K562 (cell line): ENCODE measurements around the gene ANKRD13D. TPM values are rescaled to one million over a fixed set of nuclear protein-coding genes. Genes with fewer than 3 reads are reported as not detected.

Experiments
- ATAC-seq: fragments of 200-7000 bp; cut with Tn5 transposase; 3 replicates; pipeline ENCODE4 v1.9.1; 2020; ENCODE audit warnings: moderate library complexity
- BruUV-seq: library from RNA; stranded (reverse); fragments of 400-500 nt; replicated peaks from 2 replicates; lab custom pipeline; 2021; lab: Mats Ljungman, UMichigan
- CTCF ChIA-PET: fragments of 300-600 bp; formaldehyde crosslinking; extraction: SDS; loops from one replicate; lab custom pipeline; 2021; ENCODE audit warnings: low intra/inter-chr PET ratio; lab: Yijun Ruan, JAX
- POLR2A ChIA-PET: fragments of 300-600, 350-650 bp; sonication (Branson Sonifier 250); formaldehyde crosslinking; extraction: SDS; loops from one replicate; lab custom pipeline; 2021; ENCODE audit warnings: antibody characterized with exemption, inconsistent platforms; lab: Yijun Ruan, JAX
- DNase-seq, 4 experiments: peaks; one replicate each; pipeline versions ENCODE4 v3.0.0 to v3.0.0-alpha.2; 2011 to 2018; ENCODE audit warnings: low spot score in 3 of 4, mixed read lengths in 3 of 4; ENCODE audit errors: extremely low read depth in 1 of 4
- FAIRE-seq: peaks from 2 replicates; lab custom pipeline; 2011; peaks lifted over from hg19 to GRCh38; lab: Jason Lieb, UNC
- H2AFZ ChIP-seq: 2 replicates; pipeline ENCODE4 v1.6.0; 2011; ENCODE audit warnings: low read depth, low read length, control low read depth, inconsistent platforms
- H3K27ac ChIP-seq: fragments of 200-600 bp; 3 replicates; pipeline ENCODE4 v1.8.0; 2011; ENCODE audit warnings: low read depth, mild to moderate bottlenecking, control low read depth, inconsistent platforms, low read length, moderate library complexity, mixed read lengths; ENCODE audit errors: extremely low read depth
- H3K27me3 ChIP-seq, 2 experiments: fragments of 300-600 bp in 1 of 2; 2 replicates in 1 of 2; 3 replicates in 1 of 2; pipeline versions ENCODE4 v1.6.0 to v1.8.0; 2011; ENCODE audit warnings: inconsistent platforms in 2 of 2, low read length in 2 of 2, mild to moderate bottlenecking in 1 of 2, mixed read lengths in 1 of 2, moderate library complexity in 1 of 2; ENCODE audit not compliant: control insufficient read depth in 2 of 2, insufficient read depth in 2 of 2
- H3K36me3 ChIP-seq: fragments of 300-600 bp; 3 replicates; pipeline ENCODE4 v1.8.0; 2011; ENCODE audit warnings: mild to moderate bottlenecking, low read length, inconsistent platforms; ENCODE audit not compliant: control insufficient read depth, insufficient read depth
- H3K4me1 ChIP-seq, 2 experiments: fragments of 200-600 bp in 1 of 2; replicated peaks in 1 of 2; 2 replicates in 1 of 2; 3 replicates in 1 of 2; pipeline versions ENCODE4 v1.5.1 to v1.8.0; 2011; ENCODE audit warnings: inconsistent platforms in 2 of 2, low read length in 2 of 2, mild to moderate bottlenecking in 1 of 2, mixed read lengths in 1 of 2, moderate library complexity in 1 of 2; ENCODE audit not compliant: control insufficient read depth in 2 of 2, insufficient read depth in 2 of 2
- H3K4me2 ChIP-seq: 2 replicates; pipeline ENCODE4 v1.6.1; 2011; ENCODE audit warnings: low read length, control low read depth, inconsistent platforms, mixed read lengths; ENCODE audit not compliant: insufficient read depth
- H3K4me3 ChIP-seq: fragments of 200-600 bp; sonication (generic), shearing (Covaris generic); 2 replicates; pipeline ENCODE4 v1.5.1; 2016; ENCODE audit warnings: control low read depth, inconsistent platforms
- H3K79me2 ChIP-seq: fragments of 200-600 bp; 3 replicates; pipeline ENCODE4 v1.8.0; 2011; ENCODE audit warnings: low read length, inconsistent platforms; ENCODE audit not compliant: control insufficient read depth, insufficient read depth
- H3K9ac ChIP-seq, 2 experiments: 2 replicates each; pipeline versions ENCODE4 v1.6.0 to v1.6.1; 2011; ENCODE audit warnings: low read depth in 2 of 2, low read length in 2 of 2, control low read depth in 1 of 2, inconsistent platforms in 1 of 2, mild to moderate bottlenecking in 1 of 2, mixed read lengths in 1 of 2; ENCODE audit not compliant: insufficient read depth in 1 of 2
- H3K9me1 ChIP-seq: one replicate; pipeline ENCODE4 v1.6.0; 2011; ENCODE audit warnings: inconsistent platforms, mild to moderate bottlenecking, low read length, moderate library complexity; ENCODE audit not compliant: control insufficient read depth, insufficient read depth
- H3K9me3 ChIP-seq: replicated peaks from 2 replicates; pipeline ENCODE4 v1.5.1; 2011; ENCODE audit warnings: low read depth, low read length, inconsistent platforms; ENCODE audit not compliant: control insufficient read depth, insufficient read depth
- H4K20me1 ChIP-seq: replicated peaks from 2 replicates; pipeline ENCODE4 v1.6.1; 2011; ENCODE audit warnings: low read length, inconsistent platforms, mixed read lengths; ENCODE audit not compliant: control insufficient read depth, insufficient read depth
- ADNP ChIP-seq: fragments of 200-800 bp; sonication (Bioruptor generic); IDR thresholded peaks from 2 replicates; pipeline ENCODE4 v1.6.1; 2016; ENCODE audit warnings: missing genetic modification characterization, missing compliant biosample characterization
- ARID1B ChIP-seq: fragments of 450-650 bp; IDR thresholded peaks from 2 replicates; pipeline ENCODE4 v1.6.1; 2016; ENCODE audit warnings: antibody characterized with exemption, mild to moderate bottlenecking, inconsistent platforms
- KAT8 ChIP-seq: fragments of 450-650 bp; IDR thresholded peaks from 2 replicates; pipeline ENCODE4 v1.6.1; 2016; ENCODE audit warnings: low read depth, mild to moderate bottlenecking
- MCM5 ChIP-seq: fragments of 450-650 bp; IDR thresholded peaks from 2 replicates; pipeline ENCODE4 v1.6.1; 2016; ENCODE audit warnings: low read depth
- NCOA2 ChIP-seq, 2 experiments: fragments of 450-650 bp; IDR thresholded peaks; 2 replicates each; pipeline ENCODE4 v1.6.1; 2018; ENCODE audit warnings: mild to moderate bottlenecking in 2 of 2, moderate library complexity in 1 of 2; ENCODE audit not compliant: partially characterized antibody in 2 of 2
- POLR2A ChIP-seq: fragments of 450-650 bp; conservative IDR thresholded peaks from 2 replicates; pipeline ENCODE4 v1.6.1; 2016
- SMARCE1 ChIP-seq: fragments of 450-650 bp; IDR thresholded peaks from 2 replicates; pipeline ENCODE4 v1.7.1; 2016; ENCODE audit warnings: mild to moderate bottlenecking
- TCF3 ChIP-seq: sonication (generic); formaldehyde crosslinking; IDR thresholded peaks from 2 replicates; pipeline ENCODE4 v1.4.0; 2020; ENCODE audit warnings: mild to moderate bottlenecking, missing genetic modification reagents
- TOE1 ChIP-seq, 2 experiments: fragments of 450-650 bp in 1 of 2; sonication (generic) in 1 of 2; formaldehyde crosslinking in 1 of 2; IDR thresholded peaks; 2 replicates each; pipeline versions ENCODE4 v1.7.1 to v1.8.0; 2016 to 2022; ENCODE audit warnings: borderline replicate concordance in 2 of 2, mild to moderate bottlenecking in 2 of 2, antibody characterized with exemption in 1 of 2, inconsistent platforms in 1 of 2, low read depth in 1 of 2, missing genetic modification reagents in 1 of 2, moderate library complexity in 1 of 2
- ZC3H4 ChIP-seq: sonication (generic); formaldehyde crosslinking; IDR thresholded peaks from 2 replicates; pipeline ENCODE4 v1.9.0; 2021; ENCODE audit warnings: missing genetic modification reagents, borderline replicate concordance
- ZFP1 ChIP-seq: fragments of 450-650 bp; formaldehyde crosslinking; IDR thresholded peaks from 2 replicates; pipeline ENCODE4 v1.4.0; 2020; ENCODE audit warnings: mild to moderate bottlenecking, mixed read lengths
- ZNF584 ChIP-seq: fragments of 200-800 bp; sonication (Bioruptor generic); IDR thresholded peaks from 2 replicates; pipeline ENCODE4 v1.6.1; 2016; ENCODE audit warnings: low read depth, mild to moderate bottlenecking, missing genetic modification characterization, missing compliant biosample characterization
- WGBS: fragments of 100-300 bp; shearing (Covaris generic); methylation state at CpG from one replicate; pipeline ENCODE4 v1.1.6; 2016; ENCODE audit warnings: low coverage, mixed read lengths; ENCODE audit not compliant: insufficient coverage; ENCODE audit errors: missing lambda C conversion rate; 5-methylcytosine and 5-hydroxymethylcytosine counted together
- in situ Hi-C: fragments of 300-500 bp; cut with MboI; formaldehyde crosslinking; loops from 4 replicates; pipeline ENCODE4 v1.15.0; 2018; ENCODE audit warnings: inconsistent platforms, mixed read lengths
- intact Hi-C: fragments of 100-400 bp; cut with micrococcal nuclease; formaldehyde crosslinking; loops from 2 replicates; pipeline ENCODE4 v1.14.2; 2022
- polyA plus RNA-seq, 8 experiments: library from polyadenylated mRNA; depleted of rRNA in 4 of 8; stranded (reverse) in 5 of 8; unstranded in 3 of 8; fragments of >200 nt; fragmentation: Nextera tagmentation in 2 of 8; fragmentation: Illumina TruSeq in 1 of 8; extraction: Ambion mirVana in 2 of 8; extraction: Trizol in 1 of 8; gene quantifications; 2 replicates each; pipeline versions ENCODE4 v1.2.1 to v1.2.3, GENCODE V29; 2011 to 2014; ENCODE audit warnings: inconsistent platforms in 1 of 8, missing spikeins in 1 of 8
- total RNA-seq, 7 experiments: library from RNA; depleted of rRNA in 6 of 7; stranded (reverse); fragments of >200 nt in 6 of 7; fragmentation: Illumina TruSeq in 2 of 7; extraction: Trizol in 2 of 7; gene quantifications; 2 replicates each; pipeline versions ENCODE4 v1.2.1 to v1.2.3, GENCODE V29; 2011 to 2021; ENCODE audit warnings: low replicate concordance in 1 of 7
- TF ChIP-seq, protein P1 (sequence below): fragments of 450-650 bp; formaldehyde crosslinking; IDR thresholded peaks from 2 replicates; pipeline ENCODE4 v1.4.0; 2020; ENCODE audit warnings: mild to moderate bottlenecking, moderate library complexity
- TF ChIP-seq, protein P2 (sequence below): IDR thresholded peaks from 2 replicates; pipeline ENCODE4 v1.6.1; 2011; ENCODE audit warnings: borderline replicate concordance, low read depth, mild to moderate bottlenecking, moderate library complexity, low read length; ENCODE audit not compliant: insufficient read depth, poor library complexity, severe bottlenecking
- TF ChIP-seq, protein P3 (sequence below), 2 experiments: fragments of 200-800 bp in 1 of 2; sonication (Bioruptor generic) in 1 of 2; sonication (generic) in 1 of 2; formaldehyde crosslinking in 1 of 2; IDR thresholded peaks in 1 of 2; conservative IDR thresholded peaks in 1 of 2; 2 replicates each; pipeline versions ENCODE4 v1.5.0 to v1.6.1; 2016 to 2020; ENCODE audit warnings: missing compliant biosample characterization in 1 of 2, missing genetic modification characterization in 1 of 2, missing genetic modification reagents in 1 of 2

Gene ANKRD13D
- total and polyA plus RNA-seq, 9 of the 15 experiments (the other 6 are each of a cell fraction or from before 2014, with no cell fraction given): 0.94 to 40.9 (median 22.4) TPM

DNA sequence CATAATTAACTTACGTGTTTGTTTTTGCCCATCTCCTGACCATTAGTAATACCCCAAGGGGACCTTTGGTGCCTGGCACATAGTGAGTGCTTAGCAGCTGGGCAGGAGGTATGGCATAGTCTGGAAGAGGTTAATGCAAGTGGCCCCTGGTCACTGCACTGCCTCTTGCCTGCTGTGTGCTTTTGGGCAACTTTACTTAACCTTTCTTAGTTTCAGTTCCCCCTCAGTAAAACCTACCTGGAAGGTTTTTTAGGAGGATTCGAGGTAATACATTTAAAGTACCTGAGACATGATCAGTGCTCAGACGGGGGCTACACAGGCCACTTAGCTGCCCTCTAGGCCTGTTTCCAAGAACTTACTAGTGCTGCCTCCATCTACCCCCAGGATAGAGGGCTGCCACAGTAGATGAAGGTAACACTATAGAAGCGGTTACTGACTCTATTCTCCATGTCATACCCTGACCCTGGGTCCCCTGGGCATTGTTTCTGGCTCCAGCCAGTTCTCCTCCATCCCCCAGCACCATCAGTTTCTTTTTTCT lies 60.9 kb downstream of the ANKRD13D start:
- H3K9ac ChIP-seq: no peak overlapping the region
- FAIRE-seq (no peak), DNase-seq (no peak), ATAC-seq (no peak)
- in situ Hi-C loops: no loop called here
- ChIA-PET CTCF (no interaction called here), POLR2A (interaction anchor here (0.6 to 1.7 kb wide), 4 partner anchors 30 to 89 kb away, joined by 3 to 5 read pairs (median 3); partner anchors contain the start of gene PPP1CA)
- H2AFZ ChIP-seq: no peak overlapping the region
- H3K4me3 ChIP-seq: no peak overlapping the region
- H3K27me3 ChIP-seq: no peaks in the 10 kb centered on the region
- H4K20me1 ChIP-seq: no peaks in the 10 kb centered on the region; the same call in 1 of the 2 replicates
- H3K27ac ChIP-seq: no peak overlapping the region
- H3K4me1 ChIP-seq: peaks cover 47 to 51% of the 10 kb centered on the region in 2 experiments
- H3K9me3 ChIP-seq: no peaks in the 10 kb centered on the region
- no peak overlapping the region for H3K4me2 ChIP-seq
- TF ChIP-seq ZC3H4 (CRISPR knock-in tag) (no peak), ARID1B (no peak), ADNP (tag) (no peak), ZFP1 (no peak), ZNF584 (CRISPR knock-in tag) (no peak), POLR2A (no peak), TOE1 (IDR thresholded peaks at IDR 0.05; ENCODE audit: borderline replicate concordance) (no peak), TOE1 (CRISPR knock-in tag; IDR thresholded peaks at IDR 0.05; ENCODE audit: borderline replicate concordance, low read depth) (no peak), NCOA2 (IDR thresholded peaks at IDR 0.05; ENCODE audit: partially characterized antibody in 2 of 2) (no peak), TCF3 (CRISPR knock-in tag) (no peak), SMARCE1 (no peak), KAT8 (no peak), MCM5 (no peak)
- TF ChIP-seq, protein P1, sequence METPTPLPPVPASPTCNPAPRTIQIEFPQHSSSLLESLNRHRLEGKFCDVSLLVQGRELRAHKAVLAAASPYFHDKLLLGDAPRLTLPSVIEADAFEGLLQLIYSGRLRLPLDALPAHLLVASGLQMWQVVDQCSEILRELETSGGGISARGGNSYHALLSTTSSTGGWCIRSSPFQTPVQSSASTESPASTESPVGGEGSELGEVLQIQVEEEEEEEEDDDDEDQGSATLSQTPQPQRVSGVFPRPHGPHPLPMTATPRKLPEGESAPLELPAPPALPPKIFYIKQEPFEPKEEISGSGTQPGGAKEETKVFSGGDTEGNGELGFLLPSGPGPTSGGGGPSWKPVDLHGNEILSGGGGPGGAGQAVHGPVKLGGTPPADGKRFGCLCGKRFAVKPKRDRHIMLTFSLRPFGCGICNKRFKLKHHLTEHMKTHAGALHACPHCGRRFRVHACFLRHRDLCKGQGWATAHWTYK (CRISPR knock-in tag): no peak
- TF ChIP-seq, protein P2, sequence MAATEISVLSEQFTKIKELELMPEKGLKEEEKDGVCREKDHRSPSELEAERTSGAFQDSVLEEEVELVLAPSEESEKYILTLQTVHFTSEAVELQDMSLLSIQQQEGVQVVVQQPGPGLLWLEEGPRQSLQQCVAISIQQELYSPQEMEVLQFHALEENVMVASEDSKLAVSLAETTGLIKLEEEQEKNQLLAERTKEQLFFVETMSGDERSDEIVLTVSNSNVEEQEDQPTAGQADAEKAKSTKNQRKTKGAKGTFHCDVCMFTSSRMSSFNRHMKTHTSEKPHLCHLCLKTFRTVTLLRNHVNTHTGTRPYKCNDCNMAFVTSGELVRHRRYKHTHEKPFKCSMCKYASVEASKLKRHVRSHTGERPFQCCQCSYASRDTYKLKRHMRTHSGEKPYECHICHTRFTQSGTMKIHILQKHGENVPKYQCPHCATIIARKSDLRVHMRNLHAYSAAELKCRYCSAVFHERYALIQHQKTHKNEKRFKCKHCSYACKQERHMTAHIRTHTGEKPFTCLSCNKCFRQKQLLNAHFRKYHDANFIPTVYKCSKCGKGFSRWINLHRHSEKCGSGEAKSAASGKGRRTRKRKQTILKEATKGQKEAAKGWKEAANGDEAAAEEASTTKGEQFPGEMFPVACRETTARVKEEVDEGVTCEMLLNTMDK: no peak
- TF ChIP-seq, protein P3, sequence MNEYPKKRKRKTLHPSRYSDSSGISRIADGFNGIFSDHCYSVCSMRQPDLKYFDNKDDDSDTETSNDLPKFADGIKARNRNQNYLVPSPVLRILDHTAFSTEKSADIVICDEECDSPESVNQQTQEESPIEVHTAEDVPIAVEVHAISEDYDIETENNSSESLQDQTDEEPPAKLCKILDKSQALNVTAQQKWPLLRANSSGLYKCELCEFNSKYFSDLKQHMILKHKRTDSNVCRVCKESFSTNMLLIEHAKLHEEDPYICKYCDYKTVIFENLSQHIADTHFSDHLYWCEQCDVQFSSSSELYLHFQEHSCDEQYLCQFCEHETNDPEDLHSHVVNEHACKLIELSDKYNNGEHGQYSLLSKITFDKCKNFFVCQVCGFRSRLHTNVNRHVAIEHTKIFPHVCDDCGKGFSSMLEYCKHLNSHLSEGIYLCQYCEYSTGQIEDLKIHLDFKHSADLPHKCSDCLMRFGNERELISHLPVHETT (CRISPR knock-in tag; conservative IDR thresholded peaks at IDR 0.05 in 1 of 2, IDR thresholded peaks at IDR 0.05 in 1 of 2): no peak
- TF ChIP-seq, all 486 proteins: peak for 0
- peaks cover 8% of the 10 kb centered on the region for H3K79me2 ChIP-seq
- peaks cover 4% of the 10 kb centered on the region; the same call in 1 of the 3 replicates for H3K36me3 ChIP-seq
- no peaks in the 10 kb centered on the region for H3K9me1 ChIP-seq
- no TSS peak for BruUV-seq
- intact Hi-C loops: loop anchor here (5.0 kb wide), 1 partner anchor 232 kb away; the partner anchor contains the start of gene GSTP1
- WGBS: 51% methylated on average over 4 of the region's 4 CpGs
